Measurements from ENCODE around the gene TLCD5.

TLCD5 gene

GRCh38 chr11:120308081-120308480, 17.0 kb upstream of the TLCD5 start:
- no peak for DNase-seq

GRCh38 chr11:120310870-120311269, 14.2 kb upstream of the TLCD5 start:
- no peak for DNase-seq

- no peak for DNase-seq
Observed at GRCh38 chr11:120314861-120315260, 10.2 kb upstream of the TLCD5 start.

- DNase-seq = no peak
Observed at GRCh38 chr11:120316880-120317688, 8.0 kb upstream of the TLCD5 start.

GRCh38 chr11:120317689-120318480, 7.2 kb upstream of the TLCD5 start:
- DNase-seq = no peak

GRCh38 chr11:120318906-120319305, 6.2 kb upstream of the TLCD5 start:
- DNase-seq = no peak

- DNase-seq = no peak
Observed at GRCh38 chr11:120326228-120326627, 1.1 kb downstream of the TLCD5 start.

- no peak for DNase-seq
Observed at GRCh38 chr11:120326845-120327281, 1.8 kb downstream of the TLCD5 start.

- DNase-seq = no peak
Observed at GRCh38 chr11:120327311-120327710, 2.2 kb downstream of the TLCD5 start.

- DNase-seq = no peak
Observed at GRCh38 chr11:120329556-120329955, 4.5 kb downstream of the TLCD5 start.

- DNase-seq = no peak
Observed at GRCh38 chr11:120330045-120330444, 4.9 kb downstream of the TLCD5 start.

GRCh38 chr11:120331301-120331996, 6.3 kb downstream of the TLCD5 start:
- no peak for DNase-seq

- DNase-seq = no peak
Observed at GRCh38 chr11:120332822-120333716, 8.0 kb downstream of the TLCD5 start.

- DNase-seq = no peak
Observed at GRCh38 chr11:120333801-120334200, 8.7 kb downstream of the TLCD5 start.

GRCh38 chr11:120334332-120334731, 9.2 kb downstream of the TLCD5 start:
- no peak for DNase-seq

GRCh38 chr11:120334894-120335462, 9.9 kb downstream of the TLCD5 start:
- DNase-seq = peak; percentile 56

GRCh38 chr11:120335556-120335907, 10.4 kb downstream of the TLCD5 start:
- peak; percentile 10 for DNase-seq

- DNase-seq = peak; percentile 63
Observed at GRCh38 chr11:120335908-120336640, 11.0 kb downstream of the TLCD5 start, which contains the start of gene ARHGEF12. TSS of gene ARHGEF12 (plus strand) at chr11:120336413. CDS start at chr11:120337244, 831 bp downstream.

- DNase-seq = peak; percentile 5
Observed at GRCh38 chr11:120336641-120337354, 11.7 kb downstream of the TLCD5 start.

- no peak for DNase-seq
Observed at GRCh38 chr11:120337355-120338106, 12.4 kb downstream of the TLCD5 start.

All from activated T-cell treated with anti-CD3 and anti-CD28 coated beads for 4 hours (primary cell).